Cerebellar cortex (tissue), 1 donor: Measurements from ENCODE around the gene CBLC.
"Not testable (repeated sequence)": the region's sequence is repeated elsewhere in the genome, so short reads cannot be mapped to it uniquely, and the experiment has no call there.

Source experiments
- DNase-seq: peaks from one replicate; pipeline ENCODE4 v3.0.0-alpha.2; 2015; ENCODE audit warnings: low spot score

Gene CBLC

DNA sequence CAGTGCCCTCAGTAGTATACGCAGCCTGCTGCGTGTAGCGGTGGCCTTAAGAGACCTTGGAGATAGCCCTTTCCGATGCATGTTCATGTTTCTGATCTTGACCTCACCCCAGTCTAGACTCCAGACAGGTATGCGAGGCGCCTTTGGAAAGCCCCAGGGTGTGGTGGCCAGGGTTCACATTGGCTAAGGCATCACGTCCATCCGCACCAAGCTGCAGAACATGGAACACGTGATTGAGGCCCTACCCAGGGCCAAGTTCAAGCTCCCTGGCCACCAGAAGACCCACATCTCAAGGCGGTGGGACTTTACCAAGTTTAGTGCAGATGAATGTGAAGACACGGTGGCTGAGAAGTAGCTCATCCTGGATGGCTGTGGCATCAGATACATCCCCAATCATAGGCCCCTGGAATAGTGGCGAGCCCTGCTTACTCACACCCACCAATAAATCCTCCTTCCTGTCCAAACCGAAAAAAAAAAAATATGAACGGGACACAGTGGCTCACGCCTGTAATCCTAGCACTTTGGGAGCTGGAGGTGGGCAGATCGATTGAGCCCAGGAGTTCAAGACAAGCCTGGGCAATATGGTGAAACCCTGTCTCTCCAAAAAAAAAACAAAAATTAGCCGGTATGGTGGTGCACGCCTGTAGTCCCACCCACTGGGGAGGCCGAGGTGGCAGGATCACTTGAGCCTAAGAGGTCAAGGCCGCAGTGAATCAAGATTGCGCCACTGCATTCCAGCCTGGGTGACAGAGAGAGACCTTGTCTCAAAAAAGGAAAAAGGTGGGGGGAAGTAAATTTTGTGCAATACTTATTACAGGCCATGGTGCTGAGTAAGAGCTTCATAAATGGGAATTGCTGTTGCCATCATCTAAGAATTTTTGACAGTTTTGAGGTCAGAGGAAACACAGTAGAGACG lies 12.4 kb upstream of the CBLC start:
- DNase-seq: no peak

DNA sequence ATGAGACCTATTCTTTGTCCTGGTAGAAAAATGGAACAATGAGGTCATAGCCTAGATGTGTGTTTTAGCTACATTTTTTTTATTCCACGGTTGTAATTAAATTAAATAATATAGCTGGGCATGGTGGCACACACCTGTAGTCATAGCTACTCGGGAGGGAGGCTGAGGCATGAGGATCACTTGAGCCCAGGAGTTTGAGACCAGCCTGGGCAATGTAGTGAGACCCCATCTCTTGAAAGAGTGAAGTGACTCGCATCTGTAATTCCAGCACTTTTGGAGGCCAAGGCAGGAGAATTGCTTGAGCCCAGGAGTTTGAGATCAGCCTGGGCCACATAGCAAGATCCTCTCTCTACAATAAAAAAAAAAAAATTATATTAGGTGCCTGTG lies 11.7 kb upstream of the CBLC start:
- DNase-seq: no peak

- no peak for DNase-seq
These were observed 10.2 kb upstream of the CBLC start for GRCh38 chr19:44767295-44768180.

DNA sequence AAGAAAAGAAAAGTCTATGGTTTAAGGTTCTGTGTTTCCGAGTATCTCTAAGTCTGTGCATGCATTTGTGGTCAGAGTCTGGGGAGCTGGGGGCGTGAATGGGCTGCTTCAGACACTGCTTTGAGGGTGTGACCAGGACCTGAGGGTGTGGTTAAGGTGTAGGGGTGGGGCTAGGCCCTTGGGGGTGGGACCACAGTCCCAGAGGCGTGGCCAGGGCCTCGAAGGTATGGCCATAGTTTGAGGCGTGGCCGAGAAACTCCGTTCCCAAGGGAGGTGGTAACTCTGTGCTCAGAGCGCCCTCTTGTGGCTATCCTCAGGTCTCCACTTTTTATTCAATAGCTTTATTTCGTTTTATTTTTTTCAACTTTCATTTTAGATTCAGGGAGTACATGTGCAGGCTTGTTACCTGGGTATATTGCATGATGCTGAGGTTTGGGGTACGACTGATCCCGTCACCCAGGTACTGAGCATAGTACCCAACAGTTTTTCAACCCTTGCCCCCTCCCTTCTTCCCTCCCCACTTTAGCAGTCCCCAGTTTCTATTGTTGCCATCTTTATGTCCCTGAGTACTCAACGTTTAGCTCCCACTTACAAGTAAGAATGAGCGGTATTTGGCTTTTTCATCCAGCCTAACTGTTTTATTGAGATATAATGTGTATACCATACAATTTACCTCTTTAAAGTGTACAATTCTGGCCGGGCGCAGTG lies 7.0 kb upstream of the CBLC start:
- DNase-seq: peak; percentile 83

DNA sequence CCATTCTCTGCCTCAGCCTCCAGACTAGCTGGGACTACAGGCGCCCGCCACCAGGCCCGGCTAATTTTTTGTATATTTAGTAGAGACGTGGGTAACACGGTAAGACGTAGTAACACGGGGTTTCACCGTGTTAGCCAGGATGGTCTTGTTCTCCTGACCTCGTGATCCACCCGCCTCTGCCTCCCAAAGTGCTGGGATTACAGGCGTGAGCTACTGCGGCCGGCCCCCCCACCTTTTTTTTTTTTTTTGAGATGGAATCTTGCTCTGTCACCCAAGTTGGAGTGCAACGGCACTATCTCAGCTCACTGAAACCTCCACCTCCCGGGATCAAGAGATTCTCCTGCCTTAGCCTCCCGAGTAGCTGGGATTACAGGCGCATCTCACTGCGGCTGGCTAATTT lies 5.5 kb upstream of the CBLC start:
- DNase-seq: not testable (repeated sequence)

GRCh38 chr19:44772959-44773358 lies 4.7 kb upstream of the CBLC start:
- no peak for DNase-seq

- DNase-seq: no peak
These were observed 1.9 kb upstream of the CBLC start for GRCh38 chr19:44775676-44776240.

- DNase-seq: no peak
These were observed 1.1 kb upstream of the CBLC start for GRCh38 chr19:44776402-44777096.

- no peak for DNase-seq
These were observed 1.5 kb downstream of the CBLC start for GRCh38 chr19:44779150-44779549.

DNA sequence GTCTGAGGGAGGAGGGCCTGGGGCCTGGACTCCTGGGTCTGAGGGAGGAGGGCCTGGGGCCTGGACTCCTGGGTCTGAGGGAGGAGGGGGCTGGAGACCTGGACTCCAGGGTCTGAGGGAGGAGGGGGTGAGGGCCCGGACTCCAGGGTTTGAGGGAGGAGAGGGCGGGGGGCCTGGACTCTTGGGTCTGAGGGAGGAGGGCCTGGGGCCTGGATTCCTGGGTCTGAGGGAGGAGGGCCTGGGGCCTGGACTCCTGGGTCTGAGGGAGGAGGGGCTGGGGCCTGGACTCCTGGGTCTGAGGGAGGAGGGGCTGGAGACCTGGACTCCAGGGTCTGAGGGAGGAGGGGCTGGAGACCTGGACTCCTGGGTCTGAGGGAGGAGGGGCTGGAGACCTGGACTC lies 4.0 kb downstream of the CBLC start:
- not testable (repeated sequence) for DNase-seq

DNA sequence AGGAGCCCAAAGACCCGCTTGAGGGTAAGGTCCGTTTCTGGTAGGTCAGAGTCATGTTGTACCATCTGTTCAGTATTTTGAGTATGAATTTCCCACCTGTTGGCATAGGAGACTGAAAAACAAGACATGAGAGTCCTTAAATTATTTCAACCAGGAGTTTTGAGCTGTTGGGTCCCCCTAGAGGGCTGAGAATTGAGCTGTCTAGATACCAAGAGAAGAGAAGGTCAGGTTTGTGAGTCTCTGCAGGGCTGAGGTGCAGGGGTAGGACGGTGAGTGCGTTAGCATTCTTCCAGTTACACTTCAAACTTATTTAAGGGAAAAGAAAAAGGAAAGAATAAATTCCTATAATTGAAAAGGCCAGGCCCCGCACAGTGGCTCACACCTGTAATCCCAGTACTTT lies 5.0 kb downstream of the CBLC start:
- peak; percentile 49 for DNase-seq

DNA sequence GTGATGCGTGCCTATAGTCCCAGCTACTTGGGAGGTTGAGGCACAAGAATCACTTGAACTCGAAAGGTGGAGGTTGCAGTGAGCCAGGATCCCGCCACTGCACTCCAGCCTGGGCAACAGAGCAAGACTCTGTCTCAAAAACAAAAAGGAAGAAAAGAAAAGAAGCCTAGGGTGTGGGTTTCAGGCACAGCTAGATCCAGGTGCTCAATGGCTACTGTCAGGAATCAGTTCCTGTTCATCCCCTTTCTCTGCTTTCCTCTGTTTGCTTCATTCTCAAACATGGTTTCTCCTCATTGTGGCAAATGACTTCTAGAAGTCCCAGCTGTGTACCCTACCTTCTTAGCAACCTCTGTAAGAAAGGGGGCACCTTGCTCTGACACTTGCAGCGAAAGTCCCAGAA lies 5.9 kb downstream of the CBLC start:
- no peak for DNase-seq

GRCh38 chr19:44785271-44785670 lies 7.6 kb downstream of the CBLC start:
- DNase-seq: no peak

GRCh38 chr19:44785993-44786392 lies 8.3 kb downstream of the CBLC start:
- DNase-seq: no peak

DNA sequence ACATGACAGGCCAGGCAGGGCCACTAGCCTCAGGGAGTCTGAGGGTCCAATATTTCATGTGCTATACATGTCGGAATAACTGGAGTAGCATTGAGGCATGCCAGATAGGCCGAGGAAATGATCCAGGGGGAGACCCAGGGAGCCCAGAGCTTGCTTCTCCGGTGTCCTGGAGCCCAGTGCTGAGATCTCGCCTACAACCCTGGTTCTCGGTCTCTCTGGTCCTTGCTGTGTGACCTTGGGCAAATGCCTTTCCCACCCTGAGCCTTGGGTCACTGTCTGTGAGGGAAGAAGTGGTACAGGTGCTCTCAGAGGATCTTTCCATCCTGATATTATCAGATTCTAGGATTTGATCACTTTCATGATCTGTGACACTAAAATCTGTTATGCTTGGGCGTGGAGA lies 11.3 kb downstream of the CBLC start:
- no peak for DNase-seq

GRCh38 chr19:44789943-44790483 lies 12.3 kb downstream of the CBLC start:
- no peak for DNase-seq

DNA sequence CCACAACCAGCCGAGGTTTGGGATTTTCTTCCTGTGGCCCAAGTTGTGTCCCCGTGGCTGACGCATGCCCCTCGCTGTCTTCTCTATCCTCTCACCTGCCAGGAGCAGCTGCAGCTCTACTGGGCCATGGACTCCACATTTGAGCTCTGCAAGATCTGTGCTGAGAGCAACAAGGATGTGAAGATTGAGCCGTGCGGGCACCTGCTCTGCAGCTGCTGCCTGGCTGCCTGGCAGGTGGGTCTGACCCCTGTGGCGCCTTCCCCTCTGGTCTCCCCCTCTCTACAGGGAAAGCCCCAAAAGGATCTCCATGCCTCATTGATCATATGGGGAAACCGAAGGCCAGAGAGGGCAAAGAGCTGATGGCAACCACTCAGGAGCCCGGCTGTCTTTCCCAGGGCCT lies 14.6 kb downstream of the CBLC start:
- no peak for DNase-seq

- DNase-seq: no peak
These were observed 16.9 kb downstream of the CBLC start for GRCh38 chr19:44794610-44795009.

DNA sequence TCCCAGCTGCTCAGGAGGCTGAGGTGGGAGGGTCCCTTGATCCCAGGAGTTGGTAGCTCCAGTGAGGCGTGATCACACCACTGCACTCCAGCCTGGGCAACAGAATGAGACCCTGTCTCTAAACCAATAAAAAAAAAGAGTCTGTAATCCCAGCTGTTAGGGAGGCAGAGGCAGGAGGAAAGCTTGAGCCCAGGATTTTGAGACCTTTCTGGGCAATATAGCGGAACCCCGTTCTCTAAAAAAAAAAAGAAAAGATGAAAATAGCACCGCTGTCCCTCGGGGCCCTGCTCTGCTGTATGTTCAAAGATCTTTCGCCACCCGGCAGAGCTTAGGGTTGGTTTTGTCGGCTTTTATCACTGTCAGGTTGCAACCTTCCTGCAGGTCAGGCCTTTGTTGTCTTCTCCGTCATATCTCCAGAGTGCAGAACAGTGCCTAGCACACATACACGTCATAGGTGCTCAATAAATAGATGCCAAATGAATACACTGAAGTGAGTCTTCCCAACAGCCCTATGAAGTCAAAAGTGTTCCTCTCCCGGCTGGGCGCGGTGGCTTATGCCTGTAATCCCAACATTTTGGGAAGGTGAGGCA lies 17.8 kb downstream of the CBLC start:
- no peak for DNase-seq

GRCh38 chr19:44796701-44797115 lies 19.0 kb downstream of the CBLC start:
- DNase-seq: no peak
